HG03575 (cell line): ENCODE data around the gene CLCN2.

Source experiments
- ATAC-seq: cut with Tn5 transposase; IDR thresholded peaks from one replicate; pipeline ENCODE4 v1.9.1; 2021; ENCODE audit not compliant: unreplicated experiment, insufficient number of reproducible peaks, low FRiP score; ENCODE audit errors: extremely low read depth

The CLCN2 gene

DNA sequence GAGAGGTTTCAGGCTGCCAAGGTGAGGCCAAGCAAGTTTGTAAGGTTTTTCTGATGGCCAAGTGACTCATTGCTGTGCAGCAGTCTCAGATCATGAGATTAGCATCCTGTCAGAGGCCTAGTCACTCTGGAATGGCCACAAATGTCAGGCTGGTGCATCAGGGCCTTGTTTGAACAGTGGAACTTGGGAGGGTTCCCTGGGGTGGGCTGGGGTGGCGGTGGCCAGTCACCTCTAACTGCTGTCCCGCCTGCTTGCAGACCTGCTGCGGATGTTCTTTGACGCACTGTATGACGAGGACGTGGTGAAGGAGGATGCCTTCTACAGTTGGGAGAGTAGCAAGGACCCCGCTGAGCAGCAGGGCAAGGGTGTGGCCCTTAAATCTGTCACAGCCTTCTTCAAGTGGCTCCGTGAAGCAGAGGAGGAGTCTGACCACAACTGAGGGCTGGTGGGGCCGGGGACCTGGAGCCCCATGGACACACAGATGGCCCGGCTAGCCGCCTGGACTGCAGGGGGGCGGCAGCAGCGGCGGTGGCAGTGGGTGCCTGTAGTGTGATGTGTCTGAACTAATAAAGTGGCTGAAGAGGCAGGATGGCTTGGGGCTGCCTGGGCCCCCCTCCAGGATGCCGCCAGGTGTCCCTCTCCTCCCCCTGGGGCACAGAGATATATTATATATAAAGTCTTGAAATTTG, 26.8 kb downstream of the CLCN2 start:
- ATAC-seq, result no peak

GRCh38 chr3:184333700-184334099, 27.7 kb downstream of the CLCN2 start:
- ATAC-seq, result no peak

DNA sequence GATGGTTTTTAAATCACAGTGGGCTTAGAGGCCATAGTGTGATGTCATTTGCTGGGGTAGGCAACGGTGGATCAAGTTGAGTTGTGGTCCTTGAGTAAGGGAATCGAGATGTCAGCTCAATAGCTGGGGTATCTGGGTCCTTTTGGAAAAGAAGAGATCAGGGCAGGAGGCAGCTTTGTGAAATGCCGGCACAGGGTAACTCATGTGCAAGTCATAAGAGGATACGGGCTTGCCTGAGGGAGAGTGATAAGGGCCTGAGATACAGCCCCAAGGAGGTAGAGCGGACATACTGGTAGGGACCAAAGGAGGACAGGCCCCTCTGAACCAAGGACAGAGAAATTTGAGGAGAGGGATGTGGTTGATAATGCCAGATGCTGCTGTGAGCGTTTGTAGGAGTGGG, 28.2 kb downstream of the CLCN2 start:
- ATAC-seq, result no peak

GRCh38 chr3:184332370-184333090, 28.9 kb downstream of the CLCN2 start:
- ATAC-seq, result no peak

- ATAC-seq, result no peak
Measured at GRCh38 chr3:184328516-184328915, 32.9 kb downstream of the CLCN2 start.

DNA sequence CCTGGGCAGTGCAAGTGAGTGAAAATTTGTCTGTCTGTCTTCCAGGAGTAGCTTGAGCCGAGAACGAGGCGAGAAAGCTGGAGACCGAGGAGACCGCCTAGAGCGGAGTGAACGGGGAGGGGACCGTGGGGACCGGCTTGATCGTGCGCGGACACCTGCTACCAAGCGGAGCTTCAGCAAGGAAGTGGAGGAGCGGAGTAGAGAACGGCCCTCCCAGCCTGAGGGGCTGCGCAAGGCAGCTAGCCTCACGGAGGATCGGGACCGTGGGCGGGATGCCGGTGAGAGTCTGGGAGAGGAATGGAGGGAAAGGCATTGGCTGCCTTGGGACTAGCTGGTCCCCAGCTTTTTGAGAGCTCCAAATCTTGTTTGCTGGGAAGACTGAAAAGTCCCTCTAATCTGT, 34.2 kb downstream of the CLCN2 start:
- no peak for ATAC-seq

DNA sequence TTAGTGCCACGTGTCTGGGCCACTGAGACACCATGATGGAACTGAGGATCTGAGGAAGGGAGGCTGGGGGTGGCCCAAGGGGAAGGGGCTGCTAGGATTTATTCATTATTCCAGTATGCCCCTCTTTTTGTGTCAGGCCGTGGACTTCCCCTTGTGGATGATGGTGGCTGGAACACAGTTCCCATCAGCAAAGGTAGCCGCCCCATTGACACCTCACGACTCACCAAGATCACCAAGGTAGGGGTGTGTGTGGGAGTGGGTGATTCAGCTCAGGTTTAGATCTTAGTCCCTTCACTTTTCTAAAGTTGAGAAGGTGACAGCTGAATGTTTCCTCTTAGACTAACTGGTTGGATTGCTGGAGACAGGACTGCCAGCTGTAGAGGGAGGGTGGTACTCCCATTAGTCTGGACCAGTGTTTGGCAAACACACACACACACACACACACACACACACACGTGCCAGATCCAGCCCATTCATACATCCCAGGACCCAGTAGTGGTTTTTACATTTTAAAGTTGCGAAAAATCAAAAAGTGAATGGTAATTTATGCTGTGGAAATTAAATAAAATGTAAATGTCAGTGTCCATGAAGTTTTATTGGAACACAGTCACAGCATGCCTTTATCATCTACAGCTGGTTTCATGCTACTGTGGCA, 35.6 kb downstream of the CLCN2 start:
- ATAC-seq, result no peak

- ATAC-seq, result no peak
Measured at GRCh38 chr3:184325269-184325668, 36.1 kb downstream of the CLCN2 start.

GRCh38 chr3:184323696-184324095, 37.7 kb downstream of the CLCN2 start:
- no peak for ATAC-seq

- ATAC-seq, result no peak
Measured at GRCh38 chr3:184322731-184323487, 38.5 kb downstream of the CLCN2 start.

- no peak for ATAC-seq
Measured at GRCh38 chr3:184321666-184322065, 39.7 kb downstream of the CLCN2 start.

DNA sequence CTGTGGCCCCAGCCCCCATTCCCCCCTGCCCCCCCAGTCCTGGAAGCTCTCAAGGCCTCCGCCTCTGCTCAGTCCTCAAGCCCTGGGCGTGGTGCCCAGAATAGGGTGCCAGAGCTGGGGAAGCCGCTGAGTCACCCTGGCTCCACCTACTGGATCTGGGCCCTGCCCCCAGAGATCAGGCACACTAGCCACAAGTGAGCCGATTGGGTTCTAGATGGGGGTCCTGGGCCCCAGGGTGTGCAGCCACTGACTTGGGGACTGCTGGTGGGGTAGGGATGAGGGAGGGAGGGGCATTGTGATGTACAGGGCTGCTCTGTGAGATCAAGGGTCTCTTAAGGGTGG, 41.3 kb downstream of the CLCN2 start:
- ATAC-seq, result no peak

DNA sequence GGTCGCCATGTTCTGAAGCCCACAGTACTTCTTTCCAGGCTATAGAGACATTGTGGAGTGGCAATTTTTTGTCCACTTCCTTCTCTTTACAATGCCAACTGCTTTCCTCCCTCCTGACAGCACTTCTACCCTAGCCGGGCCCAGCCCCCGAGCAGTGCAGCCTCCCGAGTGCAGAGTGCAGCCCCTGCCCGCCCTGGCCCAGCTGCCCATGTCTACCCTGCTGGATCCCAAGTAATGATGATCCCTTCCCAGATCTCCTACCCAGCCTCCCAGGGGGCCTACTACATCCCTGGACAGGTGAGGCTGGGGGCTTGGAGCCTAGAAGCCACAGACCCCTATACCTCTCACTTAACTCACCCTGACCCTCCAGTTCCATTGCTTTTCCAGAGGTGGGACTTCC, 44.2 kb downstream of the CLCN2 start:
- ATAC-seq, result no peak

DNA sequence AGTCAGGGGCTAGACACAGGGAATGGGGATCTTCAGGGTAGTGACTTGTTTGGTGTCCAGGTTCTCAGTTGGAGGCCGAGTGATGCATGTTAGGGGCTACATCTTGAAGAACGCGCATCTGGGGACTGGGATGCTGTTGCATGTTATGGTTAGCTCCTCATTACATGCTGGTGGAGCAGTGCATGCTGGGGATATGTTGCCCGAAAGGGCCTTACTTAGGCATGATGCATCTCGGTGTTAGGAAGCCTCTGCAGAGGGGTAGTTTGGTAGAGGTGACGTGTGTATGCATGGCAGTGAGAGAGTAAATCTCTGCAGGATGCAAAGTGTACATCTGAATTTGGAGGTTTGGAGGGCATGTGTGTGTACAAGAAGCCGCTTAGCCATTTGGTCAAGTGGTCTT, 44.6 kb downstream of the CLCN2 start:
- no peak for ATAC-seq

DNA sequence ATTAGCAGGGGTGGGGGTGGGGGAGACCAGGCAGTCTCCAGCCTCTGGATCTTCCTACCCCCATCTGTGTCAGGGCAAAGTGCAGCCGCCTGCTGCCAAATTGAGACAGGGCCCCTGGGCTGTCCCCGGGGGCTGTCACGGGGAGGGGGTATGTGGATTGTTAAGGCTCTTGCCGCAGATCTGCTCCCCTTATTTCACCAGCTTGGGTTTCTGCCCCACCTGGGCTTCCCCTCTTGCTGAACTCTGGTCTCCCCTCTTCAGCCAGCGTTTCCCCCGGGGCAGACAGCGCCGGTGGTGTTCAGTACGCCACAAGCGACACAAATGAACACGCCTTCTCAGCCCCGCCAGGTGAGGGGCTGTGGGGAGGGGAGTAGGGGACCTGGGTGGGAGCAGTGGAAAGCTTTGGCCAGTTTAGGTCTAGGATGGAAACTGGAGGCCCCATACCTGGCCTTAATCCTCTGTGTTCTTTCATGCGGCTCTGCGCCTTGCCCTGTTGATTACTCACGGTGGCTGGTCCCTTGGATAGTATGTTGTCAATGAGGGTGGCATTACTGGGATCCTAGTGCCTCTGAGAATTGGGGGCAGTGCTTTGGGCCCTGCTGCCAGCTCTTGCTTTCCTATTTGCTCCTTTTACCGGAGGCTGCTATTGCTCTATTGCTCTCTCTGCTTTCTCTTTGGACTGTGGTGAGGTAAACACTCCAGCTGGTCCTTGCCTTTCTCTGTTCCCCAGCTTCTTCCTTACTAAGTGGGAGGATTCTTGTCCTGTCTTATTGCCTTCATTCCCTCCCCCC, 45.3 kb downstream of the CLCN2 start:
- ATAC-seq, result no peak

- no peak for ATAC-seq
Measured at GRCh38 chr3:184315543-184315867, 45.9 kb downstream of the CLCN2 start.

- no peak for ATAC-seq
Measured at GRCh38 chr3:184314700-184315542, 46.5 kb downstream of the CLCN2 start.

DNA sequence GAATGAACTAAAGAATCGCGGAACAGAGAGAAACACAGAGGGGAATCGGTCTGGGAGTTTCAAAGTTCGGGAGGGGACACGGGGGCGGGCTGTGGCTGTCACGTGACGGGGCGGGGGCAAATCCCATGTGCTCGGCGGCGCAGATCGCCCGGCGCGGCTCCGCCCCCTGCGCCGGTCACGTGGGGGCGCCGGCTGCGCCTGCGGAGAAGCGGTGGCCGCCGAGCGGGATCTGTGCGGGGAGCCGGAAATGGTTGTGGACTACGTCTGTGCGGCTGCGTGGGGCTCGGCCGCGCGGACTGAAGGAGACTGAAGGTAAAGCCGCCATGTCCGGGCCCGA, 47.1 kb downstream of the CLCN2 start, which contains the start of gene EIF4G1:
Gene EIF4G1, plus strand, starts transcription at position 244 of the 337 bp plus-strand sequence. CDS start 1,191 bp downstream, outside the sequence.
- no peak for ATAC-seq
